T-helper 2 cell treated with Interferon-gamma antibody and Interleukin-4, amounts not matched to agents 5 μg/mL and 100 μg/mL, for 36 hours (primary cell): Measurements from ENCODE around the gene RAD51B.

ENCODE experiments used
- DNase-seq: peaks from one replicate; pipeline ENCODE4 v3.0.0; 2021; ENCODE audit warnings: low spot score
- H3K27ac Mint-ChIP-seq: one replicate; pipeline ENCODE4 v1.8.0; 2021; ENCODE audit warnings: mild to moderate bottlenecking, mixed read lengths
- H3K27me3 Mint-ChIP-seq: one replicate; pipeline ENCODE4 v1.8.0; 2021; ENCODE audit warnings: low read depth, mixed read lengths
- H3K36me3 Mint-ChIP-seq: one replicate; pipeline ENCODE4 v1.8.0; 2021; ENCODE audit warnings: low read depth, mixed read lengths
- H3K4me1 Mint-ChIP-seq: one replicate; pipeline ENCODE4 v1.8.0; 2021; ENCODE audit warnings: low read depth, mixed read lengths
- H3K4me3 Mint-ChIP-seq: one replicate; pipeline ENCODE4 v1.8.0; 2022; ENCODE audit warnings: mild to moderate bottlenecking, moderate library complexity, mixed read lengths
- H3K9me3 Mint-ChIP-seq: one replicate; pipeline ENCODE4 v1.8.0; 2021; ENCODE audit warnings: mixed read lengths

RAD51B gene

GRCh38 chr14:68506645-68507419 lies 687.3 kb downstream of the RAD51B start:
- Mint-ChIP-seq H3K9me3 (no peaks in the 10 kb centered on the region), H3K36me3 (no peaks in the 10 kb centered on the region), H3K4me3 (no peak overlapping the region), H3K27me3 (no peaks in the 10 kb centered on the region), H3K27ac (no peak overlapping the region), H3K4me1 (peaks cover 17% of the 10 kb centered on the region)
- no peak for DNase-seq

- Mint-ChIP-seq H3K27me3 (no peaks in the 10 kb centered on the region), H3K36me3 (no peaks in the 10 kb centered on the region), H3K9me3 (no peaks in the 10 kb centered on the region), H3K4me1 (peaks cover 18% of the 10 kb centered on the region), H3K27ac (no peak overlapping the region), H3K4me3 (no peak overlapping the region)
- no peak for DNase-seq
Observed at GRCh38 chr14:68507544-68508081, 688.0 kb downstream of the RAD51B start.

GRCh38 chr14:68508581-68508980 lies 689.0 kb downstream of the RAD51B start:
- DNase-seq, result no peak
- no peak overlapping the region for H3K4me3 Mint-ChIP-seq
- no peaks in the 10 kb centered on the region for H3K36me3 Mint-ChIP-seq
- H3K9me3 Mint-ChIP-seq, result no peaks in the 10 kb centered on the region
- no peaks in the 10 kb centered on the region for H3K27me3 Mint-ChIP-seq
- peaks cover 25% of the 10 kb centered on the region for H3K4me1 Mint-ChIP-seq
- H3K27ac Mint-ChIP-seq, result no peak overlapping the region

GRCh38 chr14:68509188-68509983 lies 689.8 kb downstream of the RAD51B start:
- no peaks in the 10 kb centered on the region for H3K9me3 Mint-ChIP-seq
- H3K36me3 Mint-ChIP-seq, result no peaks in the 10 kb centered on the region
- no peak overlapping the region for H3K4me3 Mint-ChIP-seq
- no peak for DNase-seq
- H3K27ac Mint-ChIP-seq, result no peak overlapping the region
- peaks cover 30% of the 10 kb centered on the region for H3K4me1 Mint-ChIP-seq
- H3K27me3 Mint-ChIP-seq, result no peaks in the 10 kb centered on the region

GRCh38 chr14:68510201-68511128 lies 690.9 kb downstream of the RAD51B start:
- Mint-ChIP-seq H3K4me3 (no peak overlapping the region), H3K27ac (no peak overlapping the region), H3K9me3 (no peaks in the 10 kb centered on the region), H3K4me1 (peaks cover 30% of the 10 kb centered on the region), H3K36me3 (no peaks in the 10 kb centered on the region), H3K27me3 (no peaks in the 10 kb centered on the region)
- no peak for DNase-seq

- Mint-ChIP-seq H3K27ac (no peak overlapping the region), H3K36me3 (no peaks in the 10 kb centered on the region), H3K9me3 (no peaks in the 10 kb centered on the region), H3K4me3 (no peak overlapping the region), H3K27me3 (no peaks in the 10 kb centered on the region), H3K4me1 (peaks cover 28% of the 10 kb centered on the region)
- no peak for DNase-seq
Observed at GRCh38 chr14:68511129-68512047, 691.8 kb downstream of the RAD51B start.

- Mint-ChIP-seq H3K27me3 (peaks cover 2% of the 10 kb centered on the region), H3K36me3 (no peaks in the 10 kb centered on the region), H3K27ac (no peak overlapping the region), H3K9me3 (no peaks in the 10 kb centered on the region), H3K4me1 (peaks cover 21% of the 10 kb centered on the region), H3K4me3 (no peak overlapping the region)
- no peak for DNase-seq
Observed at GRCh38 chr14:68512088-68512487, 692.5 kb downstream of the RAD51B start.

- H3K27ac Mint-ChIP-seq, result no peak overlapping the region
- no peaks in the 10 kb centered on the region for H3K9me3 Mint-ChIP-seq
- H3K4me1 Mint-ChIP-seq, result peaks cover 13% of the 10 kb centered on the region
Observed at GRCh38 chr14:68513137-68513536, 693.6 kb downstream of the RAD51B start.

GRCh38 chr14:68513838-68514607 lies 694.4 kb downstream of the RAD51B start:
- Mint-ChIP-seq H3K36me3 (no peaks in the 10 kb centered on the region), H3K27me3 (peaks cover 2% of the 10 kb centered on the region), H3K9me3 (no peaks in the 10 kb centered on the region), H3K27ac (no peak overlapping the region), H3K4me1 (peaks cover 13% of the 10 kb centered on the region), H3K4me3 (no peak overlapping the region)
- DNase-seq, result no peak

More at GRCh38 chr14:68513137-68513536, 693.6 kb downstream of the RAD51B start:
- DNase-seq, result no peak
- Mint-ChIP-seq H3K27me3 (peaks cover 2% of the 10 kb centered on the region), H3K4me3 (no peak overlapping the region), H3K36me3 (no peaks in the 10 kb centered on the region)

- Mint-ChIP-seq H3K36me3 (no peaks in the 10 kb centered on the region), H3K9me3 (no peaks in the 10 kb centered on the region), H3K4me1 (peaks cover 13% of the 10 kb centered on the region), H3K4me3 (no peak overlapping the region), H3K27me3 (peaks cover 2% of the 10 kb centered on the region), H3K27ac (no peak overlapping the region)
- no peak for DNase-seq
Observed at GRCh38 chr14:68514608-68515194, 695.1 kb downstream of the RAD51B start.

GRCh38 chr14:68516342-68516741 lies 696.8 kb downstream of the RAD51B start:
- DNase-seq, result no peak
- Mint-ChIP-seq H3K4me3 (no peak overlapping the region), H3K36me3 (no peaks in the 10 kb centered on the region), H3K4me1 (peaks cover 13% of the 10 kb centered on the region), H3K9me3 (no peaks in the 10 kb centered on the region), H3K27ac (no peak overlapping the region), H3K27me3 (peaks cover 2% of the 10 kb centered on the region)

- H3K27ac Mint-ChIP-seq, result no peak overlapping the region
- no peak overlapping the region for H3K4me3 Mint-ChIP-seq
- H3K27me3 Mint-ChIP-seq, result peaks cover 2% of the 10 kb centered on the region
- H3K9me3 Mint-ChIP-seq, result no peaks in the 10 kb centered on the region
- peaks cover 6% of the 10 kb centered on the region for H3K4me1 Mint-ChIP-seq
- H3K36me3 Mint-ChIP-seq, result no peaks in the 10 kb centered on the region
- DNase-seq, result no peak
Observed at GRCh38 chr14:68518166-68518565, 698.6 kb downstream of the RAD51B start.
